Astrocyte of the hippocampus (primary cell): ENCODE measurements around the gene CUEDC1.

ENCODE experiments used
- DNase-seq: peaks from one replicate; pipeline ENCODE4 v3.0.0; 2011; ENCODE audit warnings: low read depth, low spot score

Gene CUEDC1

DNA sequence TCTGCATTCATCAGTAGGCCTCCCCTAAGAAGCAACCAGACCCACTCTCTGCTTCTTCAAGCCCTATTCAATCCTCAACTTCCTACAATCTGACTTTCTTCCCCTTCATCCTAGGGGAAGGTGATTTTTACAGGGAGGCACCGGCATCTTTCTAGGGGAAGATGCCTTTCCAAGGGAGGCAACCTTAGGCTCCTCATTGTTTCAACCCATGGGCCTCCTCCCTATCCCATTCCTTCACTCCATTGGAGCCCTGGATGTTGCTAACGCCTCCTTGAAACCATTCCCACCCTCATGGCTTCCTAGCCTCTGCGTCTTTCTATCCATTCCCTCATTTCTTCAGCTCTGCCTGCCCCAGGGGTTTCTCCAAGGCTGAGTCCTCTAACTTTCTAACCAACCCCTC, 2.7 kb upstream of the CUEDC1 start:
- DNase-seq: no peak

DNA sequence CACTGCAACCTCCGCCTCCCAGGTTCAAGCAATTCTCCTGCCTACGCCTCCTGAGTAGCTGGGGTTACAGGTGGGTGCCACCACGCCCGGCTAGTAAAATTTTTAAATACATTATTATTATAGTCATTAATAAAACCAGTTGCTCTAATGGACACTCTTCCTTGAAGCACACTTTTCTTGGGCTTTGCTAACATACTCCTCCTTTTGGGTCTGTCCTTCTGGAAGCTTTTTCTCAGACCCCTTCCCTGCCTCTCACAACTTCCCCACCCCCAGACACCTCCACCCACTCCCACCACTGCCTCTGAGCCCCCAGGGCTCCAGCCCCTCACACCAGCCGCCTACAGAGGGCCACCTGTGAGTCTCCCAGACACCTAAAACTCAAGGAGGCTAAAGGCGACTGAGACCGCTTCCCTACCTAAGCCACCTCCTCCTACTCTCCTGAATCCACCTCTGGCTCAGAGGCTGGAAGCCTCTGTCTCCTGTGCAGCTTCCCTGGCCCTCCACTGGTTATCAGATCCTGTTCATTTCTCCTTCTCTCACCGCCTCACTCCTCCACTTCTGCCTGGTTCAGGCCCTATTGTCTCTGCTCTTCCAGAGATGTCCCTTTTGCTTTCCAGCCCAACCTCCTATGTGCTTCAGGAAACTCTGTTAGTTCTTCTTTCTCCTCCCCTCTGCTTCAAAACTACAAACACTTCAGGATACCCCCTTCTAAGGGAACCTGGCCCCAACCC, 2.1 kb upstream of the CUEDC1 start:
- DNase-seq: no peak

DNA sequence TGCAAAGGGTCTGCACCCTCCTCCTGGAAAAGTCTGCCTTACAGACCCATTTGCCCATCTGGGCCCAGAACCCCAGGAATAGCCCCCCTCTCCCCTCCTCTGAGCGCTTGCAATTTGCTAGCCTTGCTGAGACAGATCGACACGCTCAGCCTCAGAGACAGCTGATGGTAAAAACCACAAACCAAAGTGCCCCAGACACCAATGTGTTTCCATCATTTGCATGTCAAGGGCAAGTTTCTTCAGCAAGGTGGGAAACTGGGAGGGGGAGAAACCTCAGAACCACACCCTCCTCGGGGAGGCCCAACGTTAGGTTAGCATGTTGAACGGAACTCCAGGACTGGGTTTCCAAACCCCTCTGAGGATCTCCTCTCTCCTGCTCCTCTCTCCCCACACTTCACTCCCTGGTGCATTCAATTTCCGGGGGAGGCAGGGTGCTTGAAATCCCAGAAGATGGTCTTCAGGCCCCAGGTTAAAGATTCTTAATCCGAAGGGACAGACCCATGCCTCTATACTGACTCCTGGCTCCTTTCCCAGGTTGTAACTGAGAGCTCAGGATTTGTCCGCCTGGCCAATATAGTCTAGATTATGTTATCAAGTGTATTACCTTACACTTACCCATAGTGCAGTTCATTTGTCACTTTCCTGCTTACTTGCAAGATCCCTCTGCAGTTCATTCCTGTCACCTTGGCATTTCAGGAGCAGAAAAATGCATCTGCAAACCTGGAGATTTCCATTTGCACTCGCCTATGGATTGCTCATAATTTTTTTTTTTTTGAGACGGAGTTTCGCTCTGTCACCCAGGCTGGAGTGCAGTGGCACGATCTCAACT, 1.3 kb upstream of the CUEDC1 start:
- DNase-seq: peak; percentile 44

DNA sequence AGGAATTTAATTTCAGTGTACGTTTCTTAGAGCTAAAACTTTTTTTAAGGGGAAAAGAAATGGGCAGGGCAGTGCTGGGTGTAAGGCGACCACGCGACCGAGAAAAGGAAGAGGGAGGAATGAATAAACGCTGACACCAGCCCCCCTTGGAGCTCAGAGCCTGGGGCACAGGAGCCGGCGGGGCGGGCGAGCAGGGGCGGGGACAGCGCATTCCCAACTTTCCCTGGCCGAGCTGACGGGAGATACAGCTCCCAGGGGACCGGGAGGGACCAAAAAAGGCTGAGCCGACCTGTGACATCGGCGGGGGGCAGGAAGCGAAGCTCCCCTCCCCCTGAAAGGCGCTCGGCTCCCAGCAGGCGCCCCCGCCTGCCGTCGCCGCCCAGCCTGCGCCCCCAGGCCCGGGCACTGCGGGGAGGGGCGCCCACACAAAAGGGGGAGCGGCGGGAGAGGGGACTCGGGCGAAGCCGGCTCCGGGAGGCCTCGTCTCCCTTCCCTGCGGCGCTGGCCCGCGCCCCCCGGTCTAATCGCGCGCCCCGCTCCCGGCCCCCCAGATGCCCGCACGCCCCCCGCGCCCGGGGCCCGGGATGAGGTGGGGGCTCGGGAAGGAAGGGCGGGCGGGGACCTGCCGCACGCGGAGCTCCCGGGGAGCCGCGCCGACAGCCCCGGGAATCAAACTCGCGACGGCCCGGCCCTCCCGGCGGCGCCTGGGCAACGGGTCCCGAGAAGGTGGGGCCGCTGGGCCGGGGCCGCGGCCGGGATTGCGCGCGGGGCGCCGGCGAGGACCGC, 622 bp downstream of the CUEDC1 start:
- peak; percentile 88 for DNase-seq

DNA sequence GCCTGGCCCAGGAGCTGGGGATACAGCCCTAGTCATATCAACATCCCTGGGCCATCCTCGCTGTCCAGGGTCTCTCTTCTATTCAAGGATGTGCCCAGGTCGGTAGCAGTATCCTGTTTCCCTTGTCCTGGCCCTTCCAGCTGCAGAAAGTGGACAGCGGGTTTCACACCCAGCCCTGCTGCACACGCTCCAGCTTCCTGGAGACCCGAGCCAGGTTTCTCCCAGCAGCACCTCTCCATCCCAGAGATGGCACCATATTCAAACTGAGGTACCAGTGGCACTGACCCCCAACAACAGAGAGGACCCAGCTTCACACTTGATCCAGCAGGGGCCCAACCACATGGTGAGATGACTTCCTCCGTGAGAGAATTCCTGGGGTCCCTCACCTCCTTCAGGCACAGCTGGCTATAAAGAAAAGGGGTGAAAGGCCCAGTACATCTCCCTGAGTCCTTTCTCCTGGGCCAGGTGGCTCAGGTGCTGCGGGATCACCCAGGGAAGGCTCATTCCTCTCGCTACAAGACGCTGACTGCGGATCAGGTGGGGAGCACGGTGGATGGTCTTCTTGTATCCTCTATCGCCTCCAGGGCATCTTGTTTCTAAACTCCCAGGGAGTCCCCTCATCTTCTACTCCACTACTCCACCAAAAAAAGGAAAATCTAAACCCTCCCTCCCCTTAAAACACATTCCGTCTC, 1.4 kb downstream of the CUEDC1 start:
- DNase-seq: no peak

DNA sequence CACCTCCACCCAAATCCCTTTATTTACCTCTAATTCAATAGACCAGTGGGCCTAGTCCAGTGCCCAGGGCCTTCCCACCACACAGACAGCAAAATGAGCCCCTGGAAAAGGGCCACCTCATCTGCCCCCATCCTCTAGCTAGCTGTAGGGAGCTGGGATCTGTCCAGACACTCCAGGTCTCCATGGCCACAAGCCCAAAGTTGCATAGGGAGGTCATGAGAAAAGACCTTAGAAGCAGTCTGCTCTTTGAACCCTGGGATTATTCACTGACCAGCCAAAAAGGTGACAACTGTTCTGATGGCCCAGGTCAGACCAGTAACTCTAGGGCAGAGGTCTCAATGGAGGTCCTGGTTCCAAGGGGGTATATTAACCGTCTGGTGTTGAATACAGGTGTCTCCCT, 2.0 kb downstream of the CUEDC1 start:
- DNase-seq: no peak

DNA sequence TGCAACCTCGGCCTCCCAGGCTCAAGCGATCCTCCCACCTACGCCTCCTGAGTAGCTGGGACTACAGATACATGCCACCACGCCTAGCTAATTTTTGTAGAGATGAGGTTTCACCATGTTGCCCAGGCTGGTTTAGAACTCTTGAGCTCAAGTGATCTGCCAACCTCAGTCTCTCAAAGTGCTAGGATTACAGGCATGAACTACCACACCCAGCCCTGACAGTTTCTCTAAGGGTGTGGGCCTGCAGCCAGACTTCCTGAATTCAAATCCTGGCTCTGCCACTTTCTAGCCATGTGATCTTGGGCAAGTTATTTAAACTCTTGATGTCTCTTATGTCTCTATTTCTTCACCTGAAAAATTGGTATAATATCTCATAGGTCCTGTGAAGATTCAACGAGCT, 5.6 kb downstream of the CUEDC1 start:
- no peak for DNase-seq

DNA sequence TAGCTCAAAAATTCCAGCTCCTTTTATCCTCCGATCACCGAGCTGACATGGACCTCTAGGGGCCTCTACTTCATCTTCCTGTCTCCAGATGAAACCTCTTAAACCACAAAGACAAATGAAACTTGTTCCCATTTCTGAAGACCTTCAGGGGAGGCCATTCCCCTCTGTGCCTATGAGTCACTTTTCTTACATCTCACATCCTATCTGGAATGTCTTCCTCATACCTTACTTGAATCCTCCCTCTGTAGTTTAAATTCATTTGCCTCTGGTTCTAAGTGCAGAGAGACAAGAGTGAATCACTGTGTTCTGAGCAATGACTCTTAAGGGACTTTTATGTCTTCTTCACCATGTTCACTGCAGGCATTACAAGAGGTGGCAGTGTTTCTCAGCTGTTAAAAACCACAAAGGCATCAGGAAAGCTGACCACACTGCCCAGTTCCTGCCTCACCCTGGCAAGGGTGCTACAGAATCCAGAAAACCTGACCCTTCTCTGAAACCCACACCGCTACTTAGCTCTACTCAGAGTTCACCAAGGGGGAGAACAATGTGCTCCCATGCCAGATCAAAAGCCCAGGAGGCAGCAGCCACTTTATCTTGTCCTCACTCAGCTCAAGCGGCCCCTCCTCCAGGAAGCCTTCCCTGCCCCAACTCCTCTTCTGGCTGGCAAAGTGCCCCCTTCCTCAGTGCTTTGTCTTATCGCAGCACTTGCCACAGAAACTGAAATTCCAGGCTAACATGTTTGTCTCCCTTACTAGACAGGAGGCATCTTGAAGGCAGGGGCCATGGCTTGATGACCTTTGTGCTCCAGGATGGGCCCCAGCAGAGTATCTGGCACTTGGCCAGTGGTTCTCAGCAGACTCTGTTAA, 6.4 kb downstream of the CUEDC1 start:
- DNase-seq: peak; percentile 90

DNA sequence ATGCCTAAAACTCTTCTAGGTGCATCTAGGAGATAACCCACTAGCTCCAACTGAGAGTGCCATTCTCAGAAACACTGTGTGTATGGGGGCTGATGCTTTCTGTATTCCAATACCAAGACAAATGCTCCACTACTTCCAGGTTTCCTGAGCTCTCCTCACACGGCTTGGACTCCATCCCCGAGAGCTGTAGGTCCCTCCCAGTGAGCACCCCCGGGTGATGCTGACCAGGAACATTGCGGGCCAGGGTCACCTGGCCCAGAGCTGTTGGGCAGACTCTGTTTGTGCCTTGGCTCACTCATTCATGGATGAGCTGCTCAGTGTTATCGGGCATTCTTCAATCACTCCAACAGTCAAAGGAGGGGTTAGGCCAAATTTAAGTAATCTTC, 7.0 kb downstream of the CUEDC1 start:
- DNase-seq: peak; percentile 61

DNA sequence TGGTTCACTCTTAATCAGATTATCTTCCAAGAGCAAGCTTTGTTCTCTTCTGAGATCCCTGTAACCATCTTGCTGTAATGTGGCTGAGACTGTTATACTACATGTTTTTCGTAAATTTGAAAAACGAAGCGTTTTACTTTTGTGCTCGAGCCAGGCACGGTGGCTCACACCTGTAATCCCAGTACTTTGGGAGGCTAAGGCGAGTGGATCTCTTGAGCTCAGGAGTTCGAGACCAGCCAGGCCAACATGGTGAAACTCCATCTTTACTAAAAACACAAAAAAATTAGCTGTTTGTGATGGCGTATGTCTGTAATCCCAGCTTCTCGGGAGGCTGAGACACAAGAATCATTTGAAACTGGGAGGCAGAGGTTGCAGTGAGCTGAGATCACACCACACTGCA, 7.8 kb downstream of the CUEDC1 start:
- no peak for DNase-seq

DNA sequence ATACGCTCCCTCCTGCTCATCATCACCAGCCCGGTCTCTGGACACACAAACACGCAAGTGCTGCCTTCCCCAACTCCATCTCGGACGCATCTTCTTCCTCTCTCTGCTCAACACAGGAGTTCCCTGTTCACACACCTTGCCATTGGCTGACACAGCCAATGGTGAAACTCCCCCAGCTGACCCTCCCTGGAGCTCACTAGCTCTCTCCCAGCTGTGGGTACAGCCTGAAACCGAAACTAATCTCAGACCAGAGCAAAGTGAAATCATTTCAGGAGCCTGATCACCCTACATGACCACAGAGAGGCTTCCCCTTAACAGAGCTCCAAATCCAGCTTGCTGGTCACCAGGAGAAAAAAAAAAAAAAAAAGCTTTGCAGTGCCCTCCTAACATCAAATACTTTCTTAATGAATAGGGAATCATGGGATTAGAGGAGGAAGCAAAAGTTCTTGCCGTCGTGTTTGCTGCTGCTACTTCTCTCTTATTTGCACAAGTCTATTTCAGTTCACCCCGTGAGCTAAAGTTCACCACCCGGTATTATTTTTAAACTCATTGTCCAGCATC, 8.3 kb downstream of the CUEDC1 start:
- peak; percentile 74 for DNase-seq

DNA sequence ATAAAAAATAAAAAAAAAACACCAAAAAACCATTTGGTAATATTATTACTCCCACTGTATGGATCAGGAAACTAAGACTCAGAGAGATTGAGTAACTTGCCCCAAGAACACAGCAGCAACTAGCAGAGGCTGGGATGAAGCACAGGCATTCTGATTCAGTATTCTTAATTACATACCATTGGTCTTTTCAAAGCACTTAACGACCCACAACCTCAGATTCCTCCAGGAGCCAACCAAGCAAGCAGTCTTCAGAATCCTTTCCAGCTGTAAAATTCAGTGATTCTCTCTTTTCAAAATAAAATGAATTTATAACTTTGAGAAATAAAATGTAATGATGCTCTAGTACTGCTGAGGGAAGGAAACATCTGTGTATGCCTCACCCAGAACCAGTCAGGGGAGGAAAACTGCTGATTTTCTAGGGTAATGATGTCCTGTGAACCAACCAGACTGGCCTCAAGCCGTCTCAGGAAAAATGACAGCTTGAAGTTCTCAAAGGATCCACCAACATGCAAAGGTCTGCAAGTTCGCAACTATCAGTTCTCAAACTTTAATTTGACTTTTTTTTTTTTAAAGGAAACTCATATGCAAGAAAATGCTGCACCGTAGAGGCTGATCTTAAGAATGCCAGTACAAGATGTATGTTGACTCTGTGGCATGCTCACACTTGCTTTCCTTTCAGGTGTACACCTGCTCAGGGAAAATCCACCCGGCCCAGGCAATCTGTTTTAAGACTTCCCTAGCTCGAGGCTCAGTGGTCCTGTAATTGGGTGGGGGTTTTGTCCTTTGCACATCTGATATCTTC, 9.0 kb downstream of the CUEDC1 start:
- DNase-seq: peak; percentile 71

DNA sequence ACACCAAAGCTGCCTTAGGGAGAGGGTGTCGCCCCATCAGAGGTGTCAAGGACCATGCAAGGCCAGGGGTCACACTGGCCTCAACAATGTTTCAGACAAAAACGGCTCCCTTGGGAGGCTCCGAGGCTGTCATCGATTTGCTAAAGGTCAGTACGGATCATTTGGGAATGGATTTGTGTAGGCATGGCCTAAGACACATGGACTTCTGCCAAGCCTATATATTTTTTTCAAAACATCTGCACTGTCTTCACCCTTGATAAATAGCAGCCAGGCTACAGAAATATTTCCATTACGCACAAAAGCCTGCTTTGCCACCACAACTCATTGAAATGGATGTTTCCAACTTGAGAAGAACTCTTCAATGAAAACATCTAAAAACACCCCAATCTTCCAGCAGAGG, 10.3 kb downstream of the CUEDC1 start:
- DNase-seq: peak; percentile 68

DNA sequence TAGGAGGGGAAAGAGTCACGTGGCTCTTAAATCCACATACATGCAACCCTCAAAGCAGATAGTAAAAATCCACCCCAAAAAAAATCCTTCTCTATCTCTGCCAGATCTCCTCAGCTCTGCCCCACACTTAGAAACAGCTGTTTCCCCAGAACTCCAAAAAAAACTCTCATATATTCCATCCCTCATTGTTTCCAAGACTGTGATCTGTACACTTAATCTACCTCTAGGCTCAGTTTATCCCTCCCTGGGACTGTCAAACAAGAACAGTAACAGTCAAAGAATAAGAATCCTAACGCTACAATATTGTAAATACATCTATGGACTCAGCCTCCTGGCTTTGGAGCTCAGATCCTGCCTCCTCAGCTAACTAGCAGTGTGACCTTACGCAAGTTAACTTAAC, 11.6 kb downstream of the CUEDC1 start:
- DNase-seq: no peak

DNA sequence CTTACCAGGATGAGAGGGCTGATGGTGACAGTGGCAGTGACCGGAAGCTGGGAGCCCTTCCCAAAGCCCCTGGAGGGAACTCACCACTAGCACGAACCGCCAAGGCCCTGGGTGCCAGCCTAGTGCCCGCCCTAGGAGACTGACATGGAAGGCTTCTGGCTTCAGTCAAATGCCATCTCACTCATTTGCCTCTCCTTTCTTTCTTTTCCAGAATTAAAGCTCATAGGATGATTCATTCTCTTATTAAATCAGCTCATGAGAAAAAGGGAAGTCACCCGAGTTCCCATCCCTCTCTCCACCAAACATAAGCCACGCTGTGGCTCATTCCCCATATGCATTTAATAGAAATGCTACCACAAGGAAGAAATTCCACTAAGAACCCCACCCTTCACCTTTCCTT, 12.1 kb downstream of the CUEDC1 start:
- DNase-seq: peak; percentile 51

DNA sequence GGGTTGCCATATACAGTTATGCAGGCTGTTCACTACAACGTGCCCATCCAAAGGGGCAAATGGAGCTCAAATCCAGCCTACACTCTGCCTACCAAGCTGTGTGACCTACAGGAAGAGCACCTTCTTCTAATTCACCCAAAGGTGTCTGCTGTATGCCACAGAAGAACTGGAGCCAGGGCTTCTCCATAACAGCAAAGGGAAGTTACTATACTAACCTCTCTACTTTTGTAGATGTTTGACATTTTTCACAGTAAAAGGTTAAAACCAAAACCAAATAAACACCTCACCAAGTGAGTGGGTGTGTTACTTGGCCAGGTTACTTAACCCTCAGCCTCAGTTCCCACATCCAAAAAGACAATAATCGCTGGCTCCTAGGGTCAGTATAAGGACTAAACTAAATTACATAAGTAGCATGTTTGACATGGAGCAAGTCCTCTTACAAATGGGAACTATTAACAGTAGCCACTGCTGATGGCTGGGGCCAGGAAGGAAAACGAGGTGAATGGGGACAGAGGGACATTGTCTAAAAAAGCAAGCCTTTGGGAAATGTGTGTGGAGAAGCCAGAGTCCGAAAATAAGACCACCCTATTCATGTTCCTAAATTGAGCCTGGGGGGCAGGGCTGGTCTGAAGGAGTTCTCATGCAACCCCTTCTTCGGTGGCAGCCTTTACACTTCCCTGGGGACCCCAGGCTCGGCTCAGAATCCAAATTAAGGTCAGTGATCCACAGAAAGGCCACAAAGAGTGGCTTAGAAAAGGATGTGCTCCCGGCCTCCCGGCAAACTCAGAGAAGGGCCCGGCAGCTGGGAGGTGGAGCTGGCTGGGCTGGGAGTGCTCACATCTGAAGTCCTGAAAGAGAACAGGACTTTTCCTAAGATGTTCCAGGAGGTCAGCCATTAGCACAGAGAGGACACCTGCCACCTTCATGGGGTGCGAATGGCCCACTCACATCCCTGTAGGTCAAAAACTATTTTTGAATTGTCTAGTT, 13.5 kb downstream of the CUEDC1 start:
- no peak for DNase-seq

DNA sequence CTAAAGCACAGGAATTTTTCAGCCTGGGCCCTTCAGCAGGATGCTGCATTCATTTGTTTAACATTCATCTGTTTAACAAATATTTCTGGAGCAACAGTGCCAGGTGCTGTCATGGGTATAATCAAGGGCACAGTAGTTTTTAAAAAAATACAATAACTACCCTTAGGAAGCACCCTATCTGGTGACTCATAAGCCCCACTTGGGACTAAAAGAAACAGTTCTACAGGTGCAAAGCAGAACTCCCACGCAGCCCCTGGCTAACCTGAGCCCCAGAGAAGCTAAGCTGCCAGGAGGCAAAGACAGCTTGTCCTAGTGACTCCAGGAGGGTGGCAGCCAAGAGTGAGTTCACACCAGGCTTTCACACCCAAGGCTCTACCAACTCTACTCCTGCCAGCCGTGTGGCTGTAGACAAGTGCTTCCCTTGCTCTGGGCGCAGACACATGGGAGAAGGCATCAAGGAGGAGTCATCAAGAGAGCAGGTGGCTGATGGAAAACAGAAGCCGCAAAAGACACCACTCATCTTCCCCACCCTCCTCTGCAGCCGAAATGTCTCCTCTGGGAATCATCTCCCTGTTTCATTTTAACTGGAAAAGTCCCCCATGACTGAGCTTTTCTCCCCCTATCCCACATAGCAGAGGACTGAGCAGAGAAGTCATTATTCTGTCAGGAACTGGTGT, 14.4 kb downstream of the CUEDC1 start:
- DNase-seq: no peak

DNA sequence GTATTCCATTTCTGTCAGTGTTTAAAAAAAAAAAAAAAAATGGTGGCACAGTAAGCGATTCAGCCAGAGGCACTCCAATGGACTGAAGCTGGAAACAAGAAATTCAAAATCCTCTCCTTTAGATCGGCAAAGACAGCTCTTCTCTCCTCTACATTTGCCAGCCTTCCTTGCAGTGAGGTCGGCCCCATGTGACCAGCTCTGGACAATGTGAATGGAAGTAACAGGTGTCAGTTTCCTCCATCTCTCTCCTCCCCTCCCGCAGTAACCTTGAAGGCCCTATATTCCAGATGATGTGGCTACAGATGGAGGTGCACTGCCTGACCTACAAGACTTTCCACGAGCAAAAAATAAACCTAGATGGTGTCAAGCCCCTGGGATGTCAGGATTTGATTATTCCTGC, 15.0 kb downstream of the CUEDC1 start:
- no peak for DNase-seq
